GM12872 (cell line): Measurements from ENCODE around the gene ZBTB16.

Experiments used
- CTCF ChIP-seq: IDR thresholded peaks from 3 replicates; pipeline ENCODE4 v1.5.1; 2011; ENCODE audit warnings: low read depth, mild to moderate bottlenecking, low read length, moderate library complexity; ENCODE audit not compliant: insufficient read depth

Gene ZBTB16

GRCh38 chr11:114109206-114110090 lies 49.9 kb downstream of the ZBTB16 start:
- no peak for TF ChIP-seq CTCF

- TF ChIP-seq CTCF = no peak
These were observed 50.6 kb downstream of the ZBTB16 start for GRCh38 chr11:114110123-114110522.

GRCh38 chr11:114110952-114111947 lies 51.7 kb downstream of the ZBTB16 start:
- TF ChIP-seq CTCF = no peak

- TF ChIP-seq CTCF = no peak
These were observed 56.0 kb downstream of the ZBTB16 start for GRCh38 chr11:114115451-114115928.

- no peak for TF ChIP-seq CTCF
These were observed 56.8 kb downstream of the ZBTB16 start for GRCh38 chr11:114116357-114116756.

- TF ChIP-seq CTCF = no peak
These were observed 57.3 kb downstream of the ZBTB16 start for GRCh38 chr11:114116800-114117199.

GRCh38 chr11:114120606-114121005 lies 61.1 kb downstream of the ZBTB16 start:
- TF ChIP-seq CTCF = no peak
